NB4 (cell line): ENCODE results near the gene CD7.

Experiments used
- POLR2A ChIP-seq: IDR thresholded peaks from 2 replicates; pipeline ENCODE4 v1.6.1; 2011; ENCODE audit warnings: mild to moderate bottlenecking; ENCODE audit not compliant: insufficient read length; ENCODE audit errors: extremely low read depth
- TF ChIP-seq, protein P1 (sequence below): IDR thresholded peaks from one replicate; pipeline ENCODE4 v1.5.1; 2012; ENCODE audit warnings: low read depth, low read length

DNA sequence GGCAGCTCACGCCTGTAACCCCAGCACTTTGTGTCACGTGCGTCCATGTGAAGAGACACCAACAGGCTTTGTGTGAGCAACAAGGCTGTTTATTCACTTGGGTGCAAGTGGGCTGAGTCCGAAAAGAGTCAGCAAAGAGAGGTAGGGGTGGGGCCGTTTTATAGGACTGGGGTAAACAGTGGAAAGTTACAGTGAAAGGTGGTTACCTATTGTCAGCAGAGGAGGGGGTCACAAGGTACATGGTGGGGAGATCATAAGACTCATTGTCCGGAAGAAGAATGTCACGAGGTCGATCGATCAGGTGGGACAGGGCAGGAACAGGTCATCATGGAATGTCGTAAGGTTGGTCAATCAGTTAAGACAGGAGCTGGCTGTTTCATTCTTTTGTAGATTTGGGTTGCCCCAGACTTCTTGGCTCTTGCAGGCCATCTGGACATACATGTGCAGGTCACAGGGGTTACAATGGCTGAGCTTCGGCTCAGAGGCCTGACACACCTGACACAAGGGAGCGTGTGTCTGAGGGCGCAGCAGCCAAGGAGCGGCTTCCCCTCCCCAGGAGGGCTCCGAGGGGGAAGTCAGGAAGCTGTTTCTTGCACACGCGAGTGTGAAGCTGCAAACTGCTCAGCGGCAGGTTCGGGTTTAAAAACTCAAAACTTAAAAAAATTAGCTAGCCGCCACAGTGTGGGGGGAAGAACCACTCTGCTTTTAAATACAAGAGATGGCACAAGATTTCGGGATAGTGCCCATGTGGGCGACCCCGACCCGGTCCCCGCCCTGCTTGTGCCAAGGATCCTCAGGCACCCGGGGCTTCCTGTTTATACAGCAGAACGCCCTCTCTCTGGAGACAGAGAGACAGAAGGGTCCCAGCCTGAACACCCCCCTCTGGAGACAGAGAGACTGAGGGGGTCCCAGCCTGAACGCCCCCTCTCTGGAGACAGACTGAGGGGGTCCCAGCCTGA lies 29.2 kb upstream of the CD7 start:
- TF ChIP-seq, protein P1, sequence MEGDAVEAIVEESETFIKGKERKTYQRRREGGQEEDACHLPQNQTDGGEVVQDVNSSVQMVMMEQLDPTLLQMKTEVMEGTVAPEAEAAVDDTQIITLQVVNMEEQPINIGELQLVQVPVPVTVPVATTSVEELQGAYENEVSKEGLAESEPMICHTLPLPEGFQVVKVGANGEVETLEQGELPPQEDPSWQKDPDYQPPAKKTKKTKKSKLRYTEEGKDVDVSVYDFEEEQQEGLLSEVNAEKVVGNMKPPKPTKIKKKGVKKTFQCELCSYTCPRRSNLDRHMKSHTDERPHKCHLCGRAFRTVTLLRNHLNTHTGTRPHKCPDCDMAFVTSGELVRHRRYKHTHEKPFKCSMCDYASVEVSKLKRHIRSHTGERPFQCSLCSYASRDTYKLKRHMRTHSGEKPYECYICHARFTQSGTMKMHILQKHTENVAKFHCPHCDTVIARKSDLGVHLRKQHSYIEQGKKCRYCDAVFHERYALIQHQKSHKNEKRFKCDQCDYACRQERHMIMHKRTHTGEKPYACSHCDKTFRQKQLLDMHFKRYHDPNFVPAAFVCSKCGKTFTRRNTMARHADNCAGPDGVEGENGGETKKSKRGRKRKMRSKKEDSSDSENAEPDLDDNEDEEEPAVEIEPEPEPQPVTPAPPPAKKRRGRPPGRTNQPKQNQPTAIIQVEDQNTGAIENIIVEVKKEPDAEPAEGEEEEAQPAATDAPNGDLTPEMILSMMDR: no peak
- no peak for TF ChIP-seq POLR2A
